ENCODE data around the gene TMEM14B. TPM values are rescaled to one million over a fixed set of nuclear protein-coding genes. Genes with fewer than 3 reads are reported as not detected.

TMEM14B gene
- total RNA-seq, 1 donor from 2014 or later: 118 TPM

GRCh38 chr6:10791673-10792072 lies 44.1 kb downstream of the TMEM14B start:
- intact Hi-C loops (cut with micrococcal nuclease): loop anchor here (10.0 kb wide), 1 partner anchor 287 kb away; no protein-coding TSS in a partner anchor
- no peak overlapping the region for H3K4me3 ChIP-seq
- H3K4me1 ChIP-seq: no peaks in the 10 kb centered on the region
- no peaks in the 10 kb centered on the region for H3K9me3 ChIP-seq (replicated peaks)
- no peak for TF ChIP-seq CTCF (IDR thresholded peaks at IDR 0.05; ENCODE audit: borderline replicate concordance)
- DNase-seq: no peak
- H3K36me3 ChIP-seq: peaks cover 11% of the 10 kb centered on the region
- no peak overlapping the region for H3K27ac ChIP-seq (replicated peaks)
- H3K27me3 ChIP-seq (ENCODE audit: low read depth): no peaks in the 10 kb centered on the region

GRCh38 chr6:10792101-10792500 lies 44.5 kb downstream of the TMEM14B start:
- H3K4me3 ChIP-seq: no peak overlapping the region
- peaks cover 11% of the 10 kb centered on the region for H3K36me3 ChIP-seq
- H3K9me3 ChIP-seq (replicated peaks): no peaks in the 10 kb centered on the region
- H3K27me3 ChIP-seq (ENCODE audit: low read depth): no peaks in the 10 kb centered on the region
- no peak for TF ChIP-seq CTCF (IDR thresholded peaks at IDR 0.05; ENCODE audit: borderline replicate concordance)
- DNase-seq: no peak
- no peak overlapping the region for H3K27ac ChIP-seq (replicated peaks)
- intact Hi-C loops (cut with micrococcal nuclease): loop anchor here (10.0 kb wide), 1 partner anchor 287 kb away; no protein-coding TSS in a partner anchor
- H3K4me1 ChIP-seq: no peaks in the 10 kb centered on the region

GRCh38 chr6:10793035-10793434 lies 45.4 kb downstream of the TMEM14B start:
- no peak for TF ChIP-seq CTCF (IDR thresholded peaks at IDR 0.05; ENCODE audit: borderline replicate concordance)
- Histone ChIP-seq H3K9me3 (replicated peaks) (no peaks in the 10 kb centered on the region), H3K27me3 (ENCODE audit: low read depth) (no peaks in the 10 kb centered on the region), H3K4me3 (no peak overlapping the region), H3K27ac (replicated peaks) (no peak overlapping the region), H3K4me1 (no peaks in the 10 kb centered on the region), H3K36me3 (peaks cover 11% of the 10 kb centered on the region)
- intact Hi-C loops (cut with micrococcal nuclease): loop anchor here (10.0 kb wide), 1 partner anchor 288 kb away; no protein-coding TSS in a partner anchor
- no peak for DNase-seq

- H3K4me1 ChIP-seq: no peaks in the 10 kb centered on the region
- intact Hi-C loops (cut with micrococcal nuclease): loop anchor here (10.0 kb wide), 1 partner anchor 289 kb away; no protein-coding TSS in a partner anchor
- no peaks in the 10 kb centered on the region for H3K27me3 ChIP-seq (ENCODE audit: low read depth)
- no peak for DNase-seq
- no peak overlapping the region for H3K4me3 ChIP-seq
- no peak overlapping the region for H3K27ac ChIP-seq (replicated peaks)
- no peaks in the 10 kb centered on the region for H3K9me3 ChIP-seq (replicated peaks)
- peaks cover 11% of the 10 kb centered on the region for H3K36me3 ChIP-seq
- TF ChIP-seq CTCF (IDR thresholded peaks at IDR 0.05; ENCODE audit: borderline replicate concordance): no peak
Observed at GRCh38 chr6:10793695-10794094, 46.1 kb downstream of the TMEM14B start.

- Histone ChIP-seq H3K9me3 (replicated peaks) (no peaks in the 10 kb centered on the region), H3K36me3 (peaks cover 11% of the 10 kb centered on the region), H3K27me3 (ENCODE audit: low read depth) (no peaks in the 10 kb centered on the region), H3K27ac (replicated peaks) (no peak overlapping the region), H3K4me1 (no peaks in the 10 kb centered on the region), H3K4me3 (no peak overlapping the region)
- intact Hi-C loops (cut with micrococcal nuclease): loop anchor here (10.0 kb wide), 1 partner anchor 289 kb away; no protein-coding TSS in a partner anchor
- TF ChIP-seq CTCF (IDR thresholded peaks at IDR 0.05; ENCODE audit: borderline replicate concordance): no peak
- DNase-seq: no peak
Observed at GRCh38 chr6:10794239-10794638, 46.6 kb downstream of the TMEM14B start.
